ENCODE results near the gene ZNF575.

DNA sequence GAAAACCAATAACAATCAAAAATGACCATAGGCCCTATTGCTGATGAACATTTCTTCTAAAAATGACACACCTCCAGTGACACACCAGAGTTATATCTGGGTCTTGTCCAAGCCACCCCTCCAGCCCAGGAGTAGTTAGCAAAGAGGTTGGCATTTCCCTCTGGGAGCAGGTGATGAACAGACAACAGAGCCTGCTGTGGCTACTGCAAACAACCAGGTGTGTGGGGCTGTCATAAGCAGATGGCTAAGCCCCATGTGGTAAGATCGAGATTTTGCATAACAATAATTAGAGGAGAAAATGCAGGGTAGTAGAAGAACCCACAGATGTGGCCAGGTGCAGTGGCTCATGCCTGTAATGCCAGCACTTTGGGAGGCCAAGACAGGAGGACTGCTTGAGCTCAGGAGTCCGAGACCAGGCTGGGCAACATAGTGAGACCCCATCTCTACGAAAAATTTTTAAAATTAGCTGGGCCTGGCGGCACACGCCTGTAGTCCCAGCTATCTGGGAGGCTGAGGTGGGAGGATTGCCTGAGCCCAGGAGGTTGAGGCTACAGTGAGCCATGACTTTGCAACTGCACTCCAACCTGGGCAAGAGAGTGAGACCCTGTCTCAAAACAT lies 37.3 kb downstream of the ZNF575 start:
- TF ChIP-seq, protein P1, sequence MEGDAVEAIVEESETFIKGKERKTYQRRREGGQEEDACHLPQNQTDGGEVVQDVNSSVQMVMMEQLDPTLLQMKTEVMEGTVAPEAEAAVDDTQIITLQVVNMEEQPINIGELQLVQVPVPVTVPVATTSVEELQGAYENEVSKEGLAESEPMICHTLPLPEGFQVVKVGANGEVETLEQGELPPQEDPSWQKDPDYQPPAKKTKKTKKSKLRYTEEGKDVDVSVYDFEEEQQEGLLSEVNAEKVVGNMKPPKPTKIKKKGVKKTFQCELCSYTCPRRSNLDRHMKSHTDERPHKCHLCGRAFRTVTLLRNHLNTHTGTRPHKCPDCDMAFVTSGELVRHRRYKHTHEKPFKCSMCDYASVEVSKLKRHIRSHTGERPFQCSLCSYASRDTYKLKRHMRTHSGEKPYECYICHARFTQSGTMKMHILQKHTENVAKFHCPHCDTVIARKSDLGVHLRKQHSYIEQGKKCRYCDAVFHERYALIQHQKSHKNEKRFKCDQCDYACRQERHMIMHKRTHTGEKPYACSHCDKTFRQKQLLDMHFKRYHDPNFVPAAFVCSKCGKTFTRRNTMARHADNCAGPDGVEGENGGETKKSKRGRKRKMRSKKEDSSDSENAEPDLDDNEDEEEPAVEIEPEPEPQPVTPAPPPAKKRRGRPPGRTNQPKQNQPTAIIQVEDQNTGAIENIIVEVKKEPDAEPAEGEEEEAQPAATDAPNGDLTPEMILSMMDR (IDR thresholded peaks at IDR 0.05; ENCODE audit: insufficient read depth, low read depth, low read length) = no peak
- no peak for TF ChIP-seq EZH2 (IDR thresholded peaks at IDR 0.05; ENCODE audit: insufficient read depth, low read length)
